Gastroesophageal sphincter (tissue), 4 donors: ENCODE measurements around the gene CACNG4. TPM values are rescaled to one million over a fixed set of nuclear protein-coding genes. Genes with fewer than 3 reads are reported as not detected.

Experiments used
- ATAC-seq: fragments of 150-250 bp; one replicate; pipeline ENCODE4 v1.9.1; 2016; ENCODE audit warnings: mild to moderate bottlenecking, moderate library complexity
- H3K27ac ChIP-seq, 4 donors: fragments of 200-600 bp; sonication (generic) in 3 of 4; 1 replicate in 3 of 4; 2 replicates in 1 of 4; pipeline ENCODE4 v1.5.1; 2016 to 2019
- H3K27me3 ChIP-seq: fragments of 200-600 bp; sonication (generic); one replicate; pipeline ENCODE4 v1.5.1; 2019
- H3K36me3 ChIP-seq, 2 donors: fragments of 200-600 bp; sonication (generic); one replicate each; pipeline ENCODE4 v1.5.1; 2019; ENCODE audit warnings: control low read depth in 1 of 2
- H3K4me1 ChIP-seq, 3 donors: fragments of 200-600 bp; sonication (generic); 1 replicate in 2 of 3; 2 replicates in 1 of 3; pipeline ENCODE4 v1.5.1; 2016 to 2019; ENCODE audit warnings: control low read depth in 2 of 3
- H3K4me3 ChIP-seq, 2 donors: fragments of 200-600 bp; sonication (generic); one replicate each; pipeline ENCODE4 v1.5.1; 2019; ENCODE audit warnings: mild to moderate bottlenecking in 1 of 2, moderate library complexity in 1 of 2
- H3K9me3 ChIP-seq, 3 donors: fragments of 200-600 bp; sonication (generic); one replicate each; pipeline ENCODE4 v1.5.1; 2017 to 2019; ENCODE audit warnings: control low read depth in 2 of 3
- EP300 ChIP-seq: sonication (generic); formaldehyde crosslinking; IDR thresholded peaks from one replicate; pipeline ENCODE4 v1.6.1; 2017; ENCODE audit warnings: antibody characterized with exemption, mild to moderate bottlenecking
- POLR2A ChIP-seq, 2 donors: fragments of 450-650 bp; IDR thresholded peaks; one replicate each; pipeline ENCODE4 v1.6.1; 2017; ENCODE audit warnings: antibody characterized with exemption in 2 of 2, mild to moderate bottlenecking in 2 of 2, moderate library complexity in 1 of 2
- POLR2AphosphoS5 ChIP-seq: sonication (generic); formaldehyde crosslinking; IDR thresholded peaks from one replicate; pipeline ENCODE4 v1.6.1; 2017; ENCODE audit warnings: antibody characterized with exemption
- WGBS, 2 donors: methylation state at CpG; one replicate each; pipeline ENCODE4 v1.1.5; 2018; ENCODE audit warnings: low coverage in 1 of 2; 5-methylcytosine and 5-hydroxymethylcytosine counted together
- total RNA-seq, 4 donors: library from RNA; depleted of rRNA; stranded (reverse); fragments of >200 nt; gene quantifications; one replicate each; pipeline ENCODE4 v1.1.0, GENCODE V29; 2016
- TF ChIP-seq, protein P1 (sequence below), 4 experiments: fragments of 200-600 bp in 2 of 4; fragments of 450-650 bp in 2 of 4; sonication (generic) in 1 of 4; IDR thresholded peaks; one replicate each; pipeline ENCODE4 v1.5.1; 2017 to 2019; ENCODE audit warnings: antibody characterized with exemption in 4 of 4, mild to moderate bottlenecking in 2 of 4, moderate library complexity in 2 of 4

CACNG4 gene
- total RNA-seq, 4 donors from 2014 or later: 0.13 to 13.5 (median 2.1) TPM; not detected in 1

DNA sequence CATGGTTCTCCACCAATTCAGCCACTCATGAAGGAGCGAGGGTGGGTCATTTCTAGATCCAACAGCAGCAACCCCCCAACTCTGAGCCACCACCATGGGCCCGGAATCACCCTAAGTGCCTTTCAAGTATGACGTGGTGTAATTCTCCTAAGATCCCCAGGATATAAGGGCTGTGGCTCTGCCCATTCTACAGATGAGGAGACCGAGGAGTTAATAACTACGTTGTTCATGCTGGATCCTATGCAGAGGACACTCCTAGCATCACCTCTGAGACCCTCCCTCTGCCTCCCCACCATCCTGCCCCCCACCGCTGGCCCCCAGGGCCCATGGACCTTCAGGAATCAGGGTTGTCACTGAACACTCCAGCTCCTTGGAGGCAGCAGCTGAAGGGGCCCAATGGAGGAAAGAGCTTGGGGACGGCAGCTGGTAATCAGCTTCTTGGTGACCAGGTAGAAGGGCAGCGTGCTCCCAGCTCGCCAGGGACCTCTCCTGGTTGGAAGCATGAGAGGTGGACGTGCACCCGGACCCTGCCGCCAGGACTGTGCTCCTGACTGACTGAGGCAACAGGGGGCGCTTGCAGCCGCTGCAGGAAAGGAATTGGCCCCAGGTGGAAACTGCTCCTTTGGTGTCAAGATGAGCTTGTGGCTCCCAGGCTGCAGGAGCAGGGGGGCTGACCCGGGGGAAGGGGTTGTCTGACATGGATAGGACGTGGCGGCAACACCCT is 51.7 kb downstream of the CACNG4 start:
- Histone ChIP-seq H3K27me3 (peaks cover 6% of the 10 kb centered on the region), H3K4me3 (no peak overlapping the region), H3K9me3 (no peaks in the 10 kb centered on the region), H3K4me1 (no peaks in the 10 kb centered on the region), H3K36me3 (no peaks in the 10 kb centered on the region), H3K27ac (no peak overlapping the region)
- ATAC-seq: no peak
- WGBS, 2 donors: 80% methylated on average over 4 of the region's 17 CpGs; no CpG with 5 or more reads in 1 of the 2 donors
- TF ChIP-seq EP300 (no peak), POLR2A (IDR thresholded peaks at IDR 0.05) (no peak), POLR2AphosphoS5 (no peak)
- TF ChIP-seq, protein P1, sequence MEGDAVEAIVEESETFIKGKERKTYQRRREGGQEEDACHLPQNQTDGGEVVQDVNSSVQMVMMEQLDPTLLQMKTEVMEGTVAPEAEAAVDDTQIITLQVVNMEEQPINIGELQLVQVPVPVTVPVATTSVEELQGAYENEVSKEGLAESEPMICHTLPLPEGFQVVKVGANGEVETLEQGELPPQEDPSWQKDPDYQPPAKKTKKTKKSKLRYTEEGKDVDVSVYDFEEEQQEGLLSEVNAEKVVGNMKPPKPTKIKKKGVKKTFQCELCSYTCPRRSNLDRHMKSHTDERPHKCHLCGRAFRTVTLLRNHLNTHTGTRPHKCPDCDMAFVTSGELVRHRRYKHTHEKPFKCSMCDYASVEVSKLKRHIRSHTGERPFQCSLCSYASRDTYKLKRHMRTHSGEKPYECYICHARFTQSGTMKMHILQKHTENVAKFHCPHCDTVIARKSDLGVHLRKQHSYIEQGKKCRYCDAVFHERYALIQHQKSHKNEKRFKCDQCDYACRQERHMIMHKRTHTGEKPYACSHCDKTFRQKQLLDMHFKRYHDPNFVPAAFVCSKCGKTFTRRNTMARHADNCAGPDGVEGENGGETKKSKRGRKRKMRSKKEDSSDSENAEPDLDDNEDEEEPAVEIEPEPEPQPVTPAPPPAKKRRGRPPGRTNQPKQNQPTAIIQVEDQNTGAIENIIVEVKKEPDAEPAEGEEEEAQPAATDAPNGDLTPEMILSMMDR (IDR thresholded peaks at IDR 0.05): no peak

DNA sequence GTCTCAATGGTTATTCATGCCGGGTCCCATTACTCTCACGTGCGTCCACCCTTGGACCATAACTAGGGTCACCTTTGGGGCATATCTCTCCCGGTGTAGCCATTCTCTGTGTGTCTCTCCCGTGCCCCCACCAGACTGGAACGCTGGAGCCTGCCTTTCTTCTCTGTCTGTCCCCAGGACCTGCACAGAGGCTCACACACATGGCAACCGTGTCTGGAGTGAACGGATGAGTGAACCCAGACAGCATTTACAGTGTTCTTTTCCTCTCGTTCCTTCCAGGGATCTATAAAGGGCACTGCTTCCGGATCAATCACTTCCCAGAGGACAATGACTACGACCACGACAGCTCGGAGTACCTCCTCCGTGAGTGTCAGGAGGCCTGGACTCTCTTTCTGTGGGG is 53.4 kb downstream of the CACNG4 start:
- Histone ChIP-seq H3K4me3 (no peak overlapping the region), H3K4me1 (no peaks in the 10 kb centered on the region), H3K27ac (no peak overlapping the region), H3K9me3 (no peaks in the 10 kb centered on the region), H3K27me3 (peaks cover 6% of the 10 kb centered on the region), H3K36me3 (no peaks in the 10 kb centered on the region)
- 95% methylated on average over 6 of the region's 14 CpGs; no CpG with 5 or more reads in 1 of the 2 donors for WGBS, 2 donors
- TF ChIP-seq POLR2AphosphoS5 (no peak), EP300 (no peak), POLR2A (IDR thresholded peaks at IDR 0.05) (no peak)
- TF ChIP-seq, protein P1 (IDR thresholded peaks at IDR 0.05): no peak
- ATAC-seq: no peak

DNA sequence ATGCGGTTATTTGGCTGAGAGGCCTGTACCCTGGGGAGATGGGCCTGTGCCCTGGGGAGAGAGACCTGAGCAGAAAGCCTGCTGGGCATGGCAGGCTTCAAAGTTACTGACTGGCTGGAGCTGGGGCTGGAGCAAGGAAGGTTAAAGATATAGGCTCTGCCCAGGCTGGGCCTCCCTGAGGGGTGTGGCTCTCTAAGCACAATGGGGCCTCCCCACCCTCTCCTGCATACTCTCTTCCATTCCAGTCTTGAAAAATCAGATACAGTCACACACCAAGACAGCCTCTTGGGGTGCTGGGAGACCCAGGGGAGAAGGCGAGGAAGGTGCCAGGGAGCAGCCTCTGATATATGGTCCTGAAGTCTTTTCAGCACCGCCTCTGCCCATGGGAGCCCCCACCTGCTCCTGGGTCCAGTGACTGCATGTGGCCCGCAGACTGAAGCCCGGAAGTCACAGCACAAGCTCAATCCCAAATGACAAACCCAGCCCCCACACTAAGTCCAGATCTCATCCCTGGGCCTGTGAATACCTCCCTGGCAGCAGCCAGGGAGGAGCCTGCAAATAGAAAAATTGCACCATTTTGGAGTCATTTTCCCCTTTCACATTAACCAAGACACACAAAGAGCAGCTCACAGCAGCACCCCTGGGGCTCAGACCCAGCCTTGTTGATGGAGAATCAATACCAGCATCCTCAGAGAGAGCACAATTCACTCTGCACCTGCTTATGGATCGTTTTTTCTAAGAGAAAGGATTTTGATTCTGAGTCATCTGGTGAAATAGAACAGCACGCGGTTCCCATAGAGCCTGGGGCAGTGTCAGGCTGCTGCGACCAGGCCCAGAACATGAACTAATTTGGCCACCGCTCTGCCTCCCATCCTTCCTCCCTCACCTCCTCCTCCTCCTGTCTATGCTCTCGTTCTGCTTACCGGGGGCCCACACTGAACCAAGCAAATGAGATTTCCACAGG is 54.2 kb downstream of the CACNG4 start:
- Histone ChIP-seq H3K4me3 (no peak overlapping the region), H3K27ac (no peak overlapping the region), H3K36me3 (no peaks in the 10 kb centered on the region), H3K27me3 (peaks cover 6% of the 10 kb centered on the region), H3K4me1 (no peaks in the 10 kb centered on the region), H3K9me3 (no peaks in the 10 kb centered on the region)
- no peak for ATAC-seq
- WGBS, 2 donors: 79% methylated on average over 2 of the region's 12 CpGs; no CpG with 5 or more reads in 1 of the 2 donors
- TF ChIP-seq POLR2AphosphoS5 (no peak), EP300 (no peak), POLR2A (IDR thresholded peaks at IDR 0.05) (no peak)
- TF ChIP-seq, protein P1 (IDR thresholded peaks at IDR 0.05): no peak

DNA sequence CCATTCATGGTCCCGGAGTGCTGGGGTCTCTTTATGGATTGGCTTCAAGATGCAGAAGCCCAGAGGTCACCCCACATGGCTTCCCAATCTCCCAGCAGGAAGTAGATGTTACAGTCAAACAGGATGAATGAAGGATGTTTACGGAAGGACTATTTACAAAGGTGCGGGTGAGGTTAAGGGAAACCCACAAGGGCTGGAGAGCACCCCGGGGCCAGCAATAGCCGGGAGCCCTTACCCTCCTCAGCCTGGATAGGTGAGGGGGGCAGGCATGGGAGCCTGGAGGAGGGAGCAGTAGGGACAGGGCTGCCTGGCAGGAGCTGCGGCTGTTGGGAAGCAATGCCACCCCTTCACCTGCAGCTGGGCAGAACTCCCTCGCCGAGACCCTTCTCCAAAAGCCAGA is 55.3 kb downstream of the CACNG4 start:
- H3K4me3 ChIP-seq: no peak overlapping the region
- no peaks in the 10 kb centered on the region for H3K4me1 ChIP-seq
- TF ChIP-seq POLR2AphosphoS5 (no peak), EP300 (no peak), POLR2A (IDR thresholded peaks at IDR 0.05) (no peak)
- TF ChIP-seq, protein P1 (IDR thresholded peaks at IDR 0.05): no peak
- H3K36me3 ChIP-seq: no peaks in the 10 kb centered on the region
- WGBS, 2 donors: 60 to 92% methylated on average over 2 of the region's 8 CpGs
- ATAC-seq: no peak
- peaks cover 6% of the 10 kb centered on the region for H3K27me3 ChIP-seq
- no peaks in the 10 kb centered on the region for H3K9me3 ChIP-seq
- H3K27ac ChIP-seq: no peak overlapping the region
